ENCODE results near the gene DGKQ.

Gene DGKQ, protein sequence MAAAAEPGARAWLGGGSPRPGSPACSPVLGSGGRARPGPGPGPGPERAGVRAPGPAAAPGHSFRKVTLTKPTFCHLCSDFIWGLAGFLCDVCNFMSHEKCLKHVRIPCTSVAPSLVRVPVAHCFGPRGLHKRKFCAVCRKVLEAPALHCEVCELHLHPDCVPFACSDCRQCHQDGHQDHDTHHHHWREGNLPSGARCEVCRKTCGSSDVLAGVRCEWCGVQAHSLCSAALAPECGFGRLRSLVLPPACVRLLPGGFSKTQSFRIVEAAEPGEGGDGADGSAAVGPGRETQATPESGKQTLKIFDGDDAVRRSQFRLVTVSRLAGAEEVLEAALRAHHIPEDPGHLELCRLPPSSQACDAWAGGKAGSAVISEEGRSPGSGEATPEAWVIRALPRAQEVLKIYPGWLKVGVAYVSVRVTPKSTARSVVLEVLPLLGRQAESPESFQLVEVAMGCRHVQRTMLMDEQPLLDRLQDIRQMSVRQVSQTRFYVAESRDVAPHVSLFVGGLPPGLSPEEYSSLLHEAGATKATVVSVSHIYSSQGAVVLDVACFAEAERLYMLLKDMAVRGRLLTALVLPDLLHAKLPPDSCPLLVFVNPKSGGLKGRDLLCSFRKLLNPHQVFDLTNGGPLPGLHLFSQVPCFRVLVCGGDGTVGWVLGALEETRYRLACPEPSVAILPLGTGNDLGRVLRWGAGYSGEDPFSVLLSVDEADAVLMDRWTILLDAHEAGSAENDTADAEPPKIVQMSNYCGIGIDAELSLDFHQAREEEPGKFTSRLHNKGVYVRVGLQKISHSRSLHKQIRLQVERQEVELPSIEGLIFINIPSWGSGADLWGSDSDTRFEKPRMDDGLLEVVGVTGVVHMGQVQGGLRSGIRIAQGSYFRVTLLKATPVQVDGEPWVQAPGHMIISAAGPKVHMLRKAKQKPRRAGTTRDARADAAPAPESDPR

DNA sequence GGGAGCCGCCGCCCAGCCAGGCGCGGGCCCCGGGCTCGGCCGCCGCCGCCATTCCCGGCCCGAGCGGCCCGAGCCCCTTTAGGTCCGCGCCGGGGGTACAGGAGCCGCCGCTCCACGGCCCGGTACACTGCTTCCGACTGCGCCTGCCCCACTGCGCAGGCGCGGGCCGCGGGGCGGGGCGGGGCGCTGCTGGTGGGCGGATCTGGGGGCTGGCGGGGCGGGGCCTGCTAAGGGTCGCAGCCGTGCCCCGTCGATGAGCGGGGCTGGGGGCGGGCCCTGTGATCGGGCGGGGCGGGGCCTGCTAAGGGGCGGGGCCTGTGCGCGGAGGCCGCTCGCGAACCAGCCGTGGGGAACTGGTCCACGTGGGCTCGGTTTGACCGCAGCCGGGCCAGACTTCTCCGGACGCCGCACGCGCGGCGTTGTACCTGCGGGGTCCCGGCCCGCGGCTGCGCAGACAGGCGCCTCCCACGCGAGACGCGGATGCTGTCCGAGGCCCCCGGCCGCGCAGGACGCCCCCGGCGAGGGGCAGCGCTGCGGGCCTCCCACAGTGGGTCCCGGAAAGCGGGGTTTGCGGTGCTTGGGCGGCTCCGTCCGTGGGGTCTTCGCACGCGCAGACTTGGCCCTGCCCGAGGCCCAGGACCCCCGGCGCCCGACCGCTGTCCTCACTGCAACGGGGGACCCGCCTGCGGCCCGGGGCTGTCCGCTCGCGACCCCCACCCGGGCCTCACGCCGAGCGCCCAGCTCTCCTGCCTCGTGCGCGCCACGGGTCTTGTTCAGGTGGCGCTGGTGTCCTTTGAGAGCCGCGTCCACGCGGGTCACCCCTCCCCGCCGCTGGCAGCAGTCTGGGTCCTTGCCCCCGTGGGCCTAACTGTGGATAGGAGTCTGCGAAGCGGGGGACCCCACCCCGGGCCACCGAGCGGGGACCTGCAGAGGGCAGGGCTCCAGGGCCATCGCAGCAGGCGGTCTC lies at the start of gene DGKQ:
DGKQ (minus strand) TSS at position 139 of the 967 bp plus-strand sequence; CDS start at position 52, 87 bp downstream.
- DNase-seq, result peak; percentile 43

DNA sequence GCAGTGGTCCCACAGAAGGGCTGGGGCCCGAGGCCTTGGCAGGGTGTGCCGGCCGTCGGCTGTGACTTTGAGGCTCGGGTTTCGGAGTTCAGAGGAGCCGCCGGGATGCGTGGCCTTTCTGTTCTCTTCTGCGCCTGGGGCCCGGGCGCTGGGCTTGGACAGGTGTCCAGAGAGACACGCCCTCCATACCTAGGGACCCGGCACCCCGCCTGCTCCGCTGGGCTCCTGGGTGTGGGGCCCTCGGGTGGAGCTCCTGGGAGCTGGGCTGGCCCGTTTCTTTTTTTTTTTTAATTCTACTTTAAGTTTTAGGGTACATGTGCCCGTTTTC lies 49.3 kb upstream of the DGKQ start:
- no peak for DNase-seq

DNA sequence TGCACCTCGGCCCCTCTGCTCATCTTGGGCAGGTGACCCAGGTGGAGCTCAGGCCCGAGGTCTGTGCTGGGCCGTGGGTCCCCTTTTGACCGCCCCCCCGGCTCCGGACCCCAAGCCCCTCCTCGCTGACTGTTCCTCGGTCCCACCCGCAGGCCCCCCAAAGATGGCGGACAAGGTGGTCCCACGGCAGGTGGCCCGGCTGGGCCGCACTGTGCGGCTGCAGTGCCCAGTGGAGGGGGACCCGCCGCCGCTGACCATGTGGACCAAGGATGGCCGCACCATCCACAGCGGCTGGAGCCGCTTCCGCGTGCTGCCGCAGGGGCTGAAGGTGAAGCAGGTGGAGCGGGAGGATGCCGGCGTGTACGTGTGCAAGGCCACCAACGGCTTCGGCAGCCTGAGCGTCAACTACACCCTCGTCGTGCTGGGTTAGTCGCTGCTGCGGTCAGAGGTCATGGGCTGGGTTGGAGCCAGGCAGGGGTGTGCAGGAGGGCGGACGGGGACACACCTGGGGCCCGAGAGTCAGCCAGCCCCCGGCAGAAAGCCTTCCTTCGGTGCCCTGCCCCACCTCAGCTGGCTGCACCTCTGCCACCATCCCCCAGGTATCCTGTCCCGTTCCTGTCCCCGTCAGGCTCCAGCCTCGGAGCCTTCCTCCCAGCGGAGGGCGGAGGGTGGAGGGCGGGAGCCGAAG lies 48.8 kb upstream of the DGKQ start:
- no peak for DNase-seq

DNA sequence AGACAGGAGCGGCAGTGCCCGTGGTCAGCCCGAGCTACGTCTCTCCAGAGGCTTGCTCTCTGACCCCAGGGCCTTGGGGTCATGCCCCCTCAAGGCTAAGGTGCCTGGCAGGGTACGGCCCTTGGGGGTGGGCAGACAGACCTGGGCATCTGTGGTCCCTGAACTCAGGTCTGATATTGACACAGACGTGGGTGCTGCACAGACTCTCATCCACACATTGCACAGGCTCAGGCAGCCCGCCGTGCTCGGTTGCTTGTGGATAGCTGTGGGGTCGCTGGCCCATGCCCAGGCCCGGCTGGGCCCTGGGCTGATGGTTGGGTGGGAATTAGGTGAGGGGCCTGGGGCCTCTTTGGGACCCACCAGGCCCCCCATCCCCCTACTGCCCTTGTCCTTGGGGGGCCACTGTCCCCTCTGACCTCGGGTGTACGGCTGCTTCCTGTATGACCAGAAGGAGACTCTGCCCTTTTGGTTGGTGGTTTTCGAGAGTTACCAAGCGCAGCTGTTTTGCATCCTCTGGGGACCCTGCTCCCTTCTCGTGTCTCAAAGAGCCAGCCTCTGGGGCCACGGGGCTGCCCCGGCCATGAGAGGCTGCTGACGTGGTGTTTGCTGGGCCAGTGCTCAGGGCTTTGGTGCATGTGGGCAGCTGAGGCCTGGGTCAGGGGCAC lies 48.1 kb upstream of the DGKQ start:
- DNase-seq, result no peak

DNA sequence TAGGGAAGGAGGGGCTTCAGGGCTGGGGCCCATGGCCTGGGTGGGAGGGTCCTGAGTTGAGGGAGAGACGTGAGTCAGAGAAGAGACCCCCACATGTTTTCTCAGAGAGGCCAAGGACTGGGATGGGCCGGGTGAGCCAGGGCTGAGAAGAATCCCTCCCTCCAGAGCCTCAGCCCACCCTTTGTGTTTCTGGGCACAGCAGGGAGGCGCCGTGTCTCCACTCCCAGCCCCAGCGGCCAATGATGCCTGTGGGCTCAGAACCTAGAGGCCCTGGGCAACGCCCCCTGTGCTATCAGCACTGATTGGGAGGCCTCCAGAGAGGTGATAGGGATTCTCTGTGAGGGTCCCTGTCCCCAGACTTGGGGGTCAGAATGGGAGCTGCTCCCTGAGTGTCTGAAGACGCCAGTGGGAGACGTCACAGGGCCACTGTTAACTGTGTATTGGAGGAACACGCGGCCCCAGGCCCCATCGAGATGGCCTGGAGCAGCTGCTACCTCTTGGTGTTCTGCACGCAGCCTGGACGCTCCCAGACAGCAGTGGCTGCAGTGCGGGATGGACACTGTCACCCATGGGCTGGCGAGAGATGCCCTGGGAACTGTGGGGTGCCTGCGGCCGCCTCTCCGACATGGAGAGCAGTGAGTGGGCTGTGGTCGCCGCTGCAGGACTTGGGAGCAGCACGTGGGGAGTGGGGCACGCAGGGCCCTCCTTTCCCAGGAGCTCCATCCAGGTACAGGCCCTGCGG lies 46.5 kb upstream of the DGKQ start:
- DNase-seq, result no peak

DNA sequence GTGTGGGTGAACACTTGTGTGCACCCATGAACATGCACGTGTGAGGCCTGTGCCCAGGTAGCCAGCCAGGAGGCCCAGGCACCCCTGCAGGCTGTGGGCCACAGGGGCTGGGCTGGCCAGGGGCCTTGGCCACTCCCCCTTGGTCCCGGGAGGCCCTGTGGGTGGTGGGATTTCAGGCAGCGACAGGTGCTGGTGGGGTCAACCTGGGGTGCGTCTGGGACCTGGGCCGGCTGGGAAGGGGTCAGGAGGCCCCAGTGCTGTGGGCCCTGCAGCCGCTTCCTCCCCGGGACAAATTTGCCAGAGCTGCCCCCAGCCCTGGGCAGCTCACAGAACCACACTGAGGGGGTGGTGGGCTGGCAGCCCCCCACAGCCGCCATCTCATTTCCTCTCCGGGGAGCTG lies 46.0 kb upstream of the DGKQ start:
- no peak for DNase-seq

DNA sequence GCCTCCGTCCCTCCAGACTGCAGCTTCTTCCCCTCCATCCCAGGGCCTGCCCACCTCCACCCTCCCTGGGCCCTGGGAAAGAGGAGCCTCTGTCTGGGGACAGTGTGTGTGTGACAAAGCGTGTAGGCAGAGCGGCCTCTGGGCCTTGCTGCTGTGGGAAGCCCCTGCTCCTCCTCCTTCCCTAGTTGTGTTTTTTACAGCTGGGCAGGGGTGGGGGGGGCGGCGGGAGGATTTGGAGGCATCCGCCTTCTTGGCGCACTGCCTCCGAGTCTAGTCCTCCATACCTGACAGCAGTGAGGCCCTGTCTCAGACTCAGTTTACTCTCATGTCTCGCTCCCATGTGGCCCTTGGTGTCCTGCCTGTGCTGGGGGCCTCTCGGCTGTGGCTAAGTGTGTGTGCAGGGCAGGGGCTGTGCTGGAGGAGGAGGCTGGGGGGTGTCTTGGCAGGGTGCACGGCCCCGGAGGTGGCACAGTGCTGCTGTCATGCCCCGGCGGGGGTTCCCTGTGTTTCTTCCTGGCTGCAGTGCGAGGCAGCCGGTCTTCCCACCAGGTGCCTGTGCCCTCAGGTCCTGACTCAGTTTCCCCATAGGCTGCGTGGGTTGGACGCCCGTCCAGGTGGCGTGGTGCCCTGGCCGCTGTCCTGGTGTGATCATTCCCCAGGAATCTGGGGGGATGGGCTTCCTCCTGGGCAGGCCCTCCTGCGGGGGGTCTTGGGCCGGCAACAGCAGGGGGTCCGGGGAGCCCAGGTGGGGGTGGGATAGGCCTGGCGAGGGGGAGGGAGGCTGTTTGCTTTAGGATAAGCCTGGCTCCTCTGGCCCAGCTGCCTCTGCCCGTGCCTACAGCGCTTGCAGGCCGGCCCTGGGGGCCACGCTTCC lies 45.0 kb upstream of the DGKQ start:
- no peak for DNase-seq

DNA sequence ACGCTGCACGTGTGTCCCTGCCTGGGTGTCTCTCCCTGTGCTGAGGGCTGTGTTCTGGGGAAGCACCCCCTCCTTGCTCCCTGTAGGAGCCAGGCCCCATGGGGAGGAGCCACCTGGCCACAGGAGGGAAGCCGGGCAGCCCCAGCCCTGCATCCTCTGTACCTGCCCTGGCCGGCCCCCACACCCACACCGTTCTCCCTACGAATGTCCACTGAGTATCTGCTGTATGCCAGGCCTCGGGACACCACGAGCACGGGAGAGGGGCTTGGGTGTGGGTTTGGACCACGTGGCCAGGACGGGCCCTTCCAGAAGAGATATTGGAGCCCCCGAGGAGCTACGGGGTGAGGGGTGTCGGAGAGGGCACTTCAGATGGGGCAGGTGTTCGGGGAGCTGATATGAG lies 44.3 kb upstream of the DGKQ start:
- DNase-seq, result no peak

DNA sequence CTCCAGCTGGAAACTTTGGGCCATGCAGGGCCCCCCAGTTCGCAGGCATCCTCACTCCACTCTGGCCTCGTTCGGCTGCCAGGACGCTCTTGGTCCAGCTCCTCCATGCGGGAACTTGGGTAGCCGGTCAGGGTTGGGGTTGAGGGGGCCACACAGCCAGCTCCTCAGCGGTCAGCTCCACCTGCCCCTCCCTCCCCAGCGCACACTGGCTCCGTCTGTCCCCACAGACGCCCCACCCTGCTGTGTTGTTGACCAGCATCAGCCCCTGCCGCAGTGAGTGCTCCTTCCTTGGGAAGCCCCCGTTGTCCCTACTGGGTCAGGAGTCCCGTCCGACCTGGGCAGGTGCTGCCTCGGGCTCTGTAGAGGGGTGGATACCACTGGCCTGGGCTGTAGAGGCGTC lies 43.8 kb upstream of the DGKQ start:
- no peak for DNase-seq

DNA sequence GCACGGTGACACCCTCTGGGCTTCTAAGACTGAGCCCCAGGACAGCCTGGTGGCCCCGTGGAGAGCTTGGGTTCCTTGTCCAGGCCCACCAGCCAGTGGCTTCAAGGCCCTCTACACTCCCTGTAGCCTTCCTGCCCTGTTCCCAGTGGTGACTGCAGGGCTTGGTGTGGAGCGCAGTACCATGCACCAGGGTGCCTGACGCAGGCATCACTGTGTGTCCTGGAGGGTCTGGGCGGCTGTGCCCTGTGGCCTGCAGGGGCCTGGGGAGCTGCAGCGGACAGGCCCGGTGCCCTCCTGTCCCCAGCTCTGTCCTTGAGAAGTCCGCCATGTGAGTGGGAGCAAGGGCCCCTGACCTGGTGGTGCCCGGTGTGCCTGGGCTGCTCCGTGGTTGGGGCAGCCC lies 42.4 kb upstream of the DGKQ start:
- DNase-seq, result no peak

DNA sequence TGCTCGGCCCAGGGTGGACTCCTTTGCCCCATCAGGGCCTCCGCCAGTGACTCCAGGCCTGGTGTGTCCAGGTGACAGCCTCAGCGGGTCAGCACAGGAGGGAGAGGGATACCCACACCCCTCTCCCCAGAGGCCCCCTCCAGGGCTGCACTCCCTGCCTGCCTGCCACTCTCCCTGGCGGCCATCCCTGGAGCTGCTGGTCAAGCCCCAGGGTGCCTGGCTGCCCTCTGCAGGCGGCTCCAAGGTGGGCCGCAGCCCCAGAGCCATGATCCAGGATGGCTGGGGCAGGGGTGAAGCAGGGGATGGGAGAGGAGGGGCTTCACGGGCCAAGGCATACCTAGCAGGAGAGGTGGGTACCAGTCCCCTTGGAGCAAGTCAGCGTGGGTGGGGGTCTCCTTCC lies 41.8 kb upstream of the DGKQ start:
- no peak for DNase-seq

DNA sequence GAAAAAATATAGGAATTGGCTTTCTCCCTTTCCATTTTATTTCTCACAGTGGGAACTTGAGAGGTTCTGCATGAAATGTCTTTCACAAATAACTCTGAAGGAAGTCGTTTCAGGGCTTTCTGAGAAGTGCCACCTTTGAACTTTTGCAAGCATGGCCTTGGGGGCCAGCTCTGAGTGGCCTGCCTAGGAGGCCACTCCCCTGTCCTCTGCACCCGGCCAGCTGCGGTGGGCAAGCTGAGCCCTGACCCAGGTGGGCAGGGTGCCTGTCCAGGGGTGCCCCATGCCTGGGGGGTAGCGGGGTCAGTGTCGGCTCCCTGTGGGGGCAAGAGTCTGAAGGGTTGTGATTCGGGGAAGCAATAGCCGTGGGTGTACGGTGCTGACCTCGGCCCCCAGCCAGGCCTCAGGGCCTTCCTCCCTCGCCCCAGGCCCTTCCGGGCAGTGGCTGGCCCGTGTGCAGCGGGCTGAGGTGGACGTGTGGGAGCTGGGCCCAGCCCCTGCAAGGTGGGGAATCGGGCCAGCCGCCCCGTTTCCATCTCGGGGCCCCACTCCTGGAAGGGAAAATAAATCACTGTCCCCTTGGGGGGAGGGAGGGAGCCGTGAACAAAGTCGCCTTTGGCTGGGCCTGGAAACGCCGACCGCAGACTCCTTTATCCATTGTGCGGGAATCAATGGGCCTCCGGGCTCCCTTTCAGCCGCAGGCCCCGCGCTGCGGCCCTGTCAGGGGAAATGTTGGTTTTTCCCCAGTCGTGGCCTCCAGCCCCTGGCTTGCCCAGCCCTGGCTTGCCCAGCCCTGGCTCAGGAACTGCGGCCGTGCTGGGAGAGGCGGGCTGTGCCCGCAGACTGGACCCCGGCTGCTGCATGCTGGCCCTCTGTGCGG lies 41.2 kb upstream of the DGKQ start:
- no peak for DNase-seq

DNA sequence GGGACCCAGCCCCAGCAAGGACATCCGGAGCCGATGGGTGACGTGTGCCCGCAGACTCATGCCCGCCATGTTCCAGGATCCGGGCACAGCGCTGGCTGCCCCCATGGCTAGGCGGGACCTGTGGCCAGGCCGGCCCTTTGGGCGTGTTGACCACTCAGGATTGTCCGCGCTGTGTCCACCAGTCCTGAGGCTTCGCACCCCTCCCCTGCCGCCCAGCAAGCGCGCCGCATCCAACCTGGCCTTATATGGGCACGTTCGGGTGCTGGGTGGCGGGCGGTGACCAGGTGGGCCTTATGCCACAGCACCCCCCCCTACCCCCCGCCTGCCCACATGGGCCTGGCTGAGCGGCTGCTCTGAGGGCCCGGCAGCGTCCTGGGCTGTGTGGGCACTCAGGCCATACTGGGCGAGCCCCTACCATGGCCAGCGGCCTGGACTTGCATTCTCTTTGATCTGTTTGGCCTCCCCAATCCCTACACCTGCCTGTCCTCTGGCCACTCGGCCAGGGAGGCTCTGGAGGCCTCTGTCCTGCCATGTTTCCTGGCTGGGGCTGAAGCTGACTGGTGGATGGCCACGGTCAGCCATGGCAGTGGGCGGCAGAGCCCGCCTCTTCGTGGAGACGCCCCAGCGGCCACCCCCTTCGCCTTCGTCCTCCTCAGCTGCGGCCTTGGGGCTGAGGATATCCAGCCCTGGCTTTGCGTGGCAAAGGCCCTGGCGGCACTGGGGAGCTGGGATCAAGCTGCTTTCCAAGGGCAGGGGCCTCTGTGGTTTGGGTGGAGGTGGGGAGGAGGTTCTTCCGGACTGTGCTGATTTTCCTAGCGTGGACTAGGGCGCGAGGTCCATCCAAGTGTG lies 40.1 kb upstream of the DGKQ start:
- DNase-seq, result no peak

DNA sequence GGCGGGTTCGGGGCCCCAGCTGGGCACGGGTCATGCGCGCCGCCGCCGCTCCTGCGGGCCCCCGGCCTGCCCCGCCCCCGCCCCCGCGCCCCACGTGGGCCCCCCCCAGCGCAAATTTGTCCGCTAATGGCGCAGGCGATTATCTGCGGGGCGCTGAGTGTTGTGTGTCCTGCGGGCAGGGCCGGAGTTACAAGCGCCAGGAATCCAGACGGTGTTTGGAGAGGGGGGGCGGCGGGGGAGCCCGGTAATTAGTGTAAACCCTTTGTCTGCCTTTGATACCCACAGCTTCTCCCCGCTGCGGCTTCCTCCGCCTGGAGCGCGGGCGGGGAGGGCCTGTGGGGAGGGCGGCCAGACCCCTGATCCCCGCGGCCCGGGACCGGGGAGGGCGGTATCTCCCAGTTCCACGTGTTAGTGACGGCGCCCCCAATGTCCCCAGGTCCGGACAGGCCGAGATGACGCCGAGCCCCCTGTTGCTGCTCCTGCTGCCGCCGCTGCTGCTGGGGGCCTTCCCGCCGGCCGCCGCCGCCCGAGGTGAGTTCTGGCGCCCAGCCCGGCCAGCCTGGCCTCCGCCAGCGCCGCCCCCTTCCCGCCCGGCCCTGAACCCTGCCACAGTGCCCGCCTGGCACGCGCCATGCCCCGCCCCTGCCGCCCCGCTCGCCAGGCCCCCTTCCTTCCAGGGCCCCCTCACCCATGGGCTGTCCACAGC lies 38.8 kb upstream of the DGKQ start:
- no peak for DNase-seq

DNA sequence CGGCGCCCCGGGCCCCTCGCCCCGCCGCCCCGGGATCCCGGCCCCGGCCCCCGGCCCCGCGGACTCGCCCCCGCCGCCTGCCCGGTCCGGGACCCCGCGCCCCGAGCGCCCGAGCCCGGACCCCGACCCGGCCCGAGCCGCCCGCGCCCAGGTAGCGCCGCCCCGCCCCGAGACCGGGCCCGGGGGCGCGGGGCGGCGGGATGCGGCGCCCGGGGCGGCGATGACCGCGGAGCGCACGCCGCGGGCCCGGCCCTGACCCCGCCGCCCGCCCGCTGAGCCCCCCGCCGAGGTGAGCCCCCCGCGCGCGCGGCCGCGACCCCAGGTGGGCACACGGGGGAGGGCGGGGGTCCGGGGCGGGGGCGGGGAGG lies 38.3 kb upstream of the DGKQ start:
- DNase-seq, result no peak

DNA sequence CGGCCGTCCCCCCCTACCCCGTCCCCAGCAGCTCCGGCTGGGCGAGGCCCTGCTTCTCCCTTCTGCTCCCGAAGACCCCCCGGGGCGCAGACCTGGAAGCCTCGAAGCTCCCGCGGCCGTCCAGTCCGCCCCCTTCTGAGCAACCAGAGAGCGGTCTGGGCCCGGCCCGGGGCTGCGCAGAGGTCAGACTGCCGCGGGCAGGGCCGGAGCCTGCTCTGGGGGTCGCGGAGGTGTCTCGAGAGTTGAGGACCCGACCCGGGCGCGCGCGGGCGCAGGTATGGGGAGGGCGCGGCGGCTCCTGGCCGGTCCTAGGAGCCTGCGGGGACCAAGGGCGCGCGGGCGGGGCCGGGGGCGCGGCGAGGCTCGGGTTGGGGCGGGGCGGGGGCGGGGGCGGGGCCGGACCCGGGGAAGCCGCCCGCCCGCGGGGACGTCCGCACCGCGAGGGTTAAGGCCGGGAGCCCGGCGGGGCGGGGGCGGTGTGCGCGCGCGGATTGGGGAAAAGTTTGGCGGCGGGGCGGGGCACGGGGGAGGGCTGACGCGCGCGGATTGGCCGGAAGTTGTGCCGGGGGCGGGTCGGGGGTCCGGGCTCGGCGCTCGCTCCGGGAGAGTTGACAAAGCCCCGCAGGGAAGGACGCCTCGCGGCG lies 37.8 kb upstream of the DGKQ start, which contains the start of gene FGFRL1:
FGFRL1 (plus strand) TSS at position 605 of the 644 bp plus-strand sequence. CDS start 860 bp downstream, outside the sequence.
- peak; percentile 27 for DNase-seq
